Heart left ventricle (tissue), 13 donors: ENCODE measurements around the gene LMCD1.

Source experiments
- POLR2A ChIP-seq, 2 donors: fragments of 450-650 bp; IDR thresholded peaks; one replicate each; pipeline ENCODE4 v1.6.1; 2017; ENCODE audit warnings: antibody characterized with exemption in 2 of 2, mild to moderate bottlenecking in 2 of 2, moderate library complexity in 2 of 2
- TF ChIP-seq, protein P1 (sequence below), 12 donors: fragments of 200-600 bp; sonication (generic) in 4 of 12; IDR thresholded peaks; one replicate each; pipeline versions ENCODE4 v1.5.0 to v1.8.0; 2018 to 2022; ENCODE audit warnings: antibody characterized with exemption in 12 of 12, mild to moderate bottlenecking in 5 of 12
- donor health status: ischemic (EF 13 %, LVEDD 7.1; RV severe dilation, severe dysfunction).
- donor health status: DM: no; HTN: yes; CAD: no.
- donor health status: DM: no; HTN: no; CAD: no.
- donor health status: ischemic (EF 25% LVEDD 6.9; RV normal size, moderate dysfunction).
- donor health status: ischemic (EF 25% LVEDD 5.7; RV mildly dilated, moderate dysfunction).
- donor health status: ischemic (EF 35%, LVEDD 5.7; RV mildly dilated, moderate dysfunction).
- donor health status: nonischemic (EF 11% LVEDD 7.7; RV severe dilation, severe dysfunction).
- donor health status: DM: yes; HTN: yes; CAD: no.
- donor health status: PGD.
- donor health status: ischemic (EF 29% LVEDD 5.4; RV normal size, mild dysfunction).
- donor health status: nonischemic (EF 23%, LVEDD 6.1; RV moderate dilation, normal function).

DNA sequence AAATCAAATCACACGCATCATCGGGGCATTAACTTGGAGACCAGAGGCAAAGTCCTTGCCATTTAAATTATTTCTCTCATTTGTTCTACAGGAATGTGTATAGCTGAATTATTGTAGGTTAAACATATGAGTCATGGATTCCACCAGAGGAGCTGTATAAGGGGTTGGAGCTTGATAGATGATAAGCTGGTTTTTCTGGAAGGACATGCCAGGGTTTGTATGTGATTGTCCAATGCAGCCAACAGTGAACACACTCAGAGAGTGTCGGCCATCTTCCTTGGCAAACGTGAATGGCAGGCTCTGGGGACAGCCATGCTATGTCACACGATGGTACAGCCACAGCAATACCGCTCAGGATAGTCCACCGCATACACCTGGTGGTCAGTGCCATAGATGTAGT, 117.9 kb downstream of the LMCD1 start:
- TF ChIP-seq, protein P1, sequence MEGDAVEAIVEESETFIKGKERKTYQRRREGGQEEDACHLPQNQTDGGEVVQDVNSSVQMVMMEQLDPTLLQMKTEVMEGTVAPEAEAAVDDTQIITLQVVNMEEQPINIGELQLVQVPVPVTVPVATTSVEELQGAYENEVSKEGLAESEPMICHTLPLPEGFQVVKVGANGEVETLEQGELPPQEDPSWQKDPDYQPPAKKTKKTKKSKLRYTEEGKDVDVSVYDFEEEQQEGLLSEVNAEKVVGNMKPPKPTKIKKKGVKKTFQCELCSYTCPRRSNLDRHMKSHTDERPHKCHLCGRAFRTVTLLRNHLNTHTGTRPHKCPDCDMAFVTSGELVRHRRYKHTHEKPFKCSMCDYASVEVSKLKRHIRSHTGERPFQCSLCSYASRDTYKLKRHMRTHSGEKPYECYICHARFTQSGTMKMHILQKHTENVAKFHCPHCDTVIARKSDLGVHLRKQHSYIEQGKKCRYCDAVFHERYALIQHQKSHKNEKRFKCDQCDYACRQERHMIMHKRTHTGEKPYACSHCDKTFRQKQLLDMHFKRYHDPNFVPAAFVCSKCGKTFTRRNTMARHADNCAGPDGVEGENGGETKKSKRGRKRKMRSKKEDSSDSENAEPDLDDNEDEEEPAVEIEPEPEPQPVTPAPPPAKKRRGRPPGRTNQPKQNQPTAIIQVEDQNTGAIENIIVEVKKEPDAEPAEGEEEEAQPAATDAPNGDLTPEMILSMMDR (IDR thresholded peaks at IDR 0.05) = no peak
- no peak for TF ChIP-seq POLR2A (IDR thresholded peaks at IDR 0.05)
